HG03064 (cell line): ENCODE data around the gene ZNF33A.
"Not testable (repeated sequence)": the region's sequence is repeated elsewhere in the genome, so short reads cannot be mapped to it uniquely, and the experiment has no call there.

Source experiments
- ATAC-seq: cut with Tn5 transposase; IDR thresholded peaks from one replicate; pipeline ENCODE4 v1.9.1; 2021; ENCODE audit warnings: low read depth; ENCODE audit not compliant: unreplicated experiment

Gene ZNF33A

GRCh38 chr10:38043516-38043915 lies 33.0 kb downstream of the ZNF33A start:
- ATAC-seq: no peak

- ATAC-seq: no peak
These were observed 34.7 kb downstream of the ZNF33A start for GRCh38 chr10:38045129-38045528.

- no peak for ATAC-seq
These were observed 37.2 kb downstream of the ZNF33A start for GRCh38 chr10:38047666-38048065.

- ATAC-seq: no peak
These were observed 39.7 kb downstream of the ZNF33A start for GRCh38 chr10:38050212-38050611.

- ATAC-seq: no peak
These were observed 43.9 kb downstream of the ZNF33A start for GRCh38 chr10:38054361-38054797.

- ATAC-seq: not testable (repeated sequence)
These were observed 44.9 kb downstream of the ZNF33A start for GRCh38 chr10:38055274-38055894.

- not testable (repeated sequence) for ATAC-seq
These were observed 59.2 kb downstream of the ZNF33A start for GRCh38 chr10:38069663-38070062.

GRCh38 chr10:38070501-38070900 lies 60.0 kb downstream of the ZNF33A start:
- no peak for ATAC-seq

GRCh38 chr10:38072552-38072951 lies 62.1 kb downstream of the ZNF33A start:
- no peak for ATAC-seq

GRCh38 chr10:38076687-38077086 lies 66.2 kb downstream of the ZNF33A start:
- no peak for ATAC-seq

- ATAC-seq: not testable (repeated sequence)
These were observed 82.8 kb downstream of the ZNF33A start for GRCh38 chr10:38093318-38093717.

- ATAC-seq: peak; percentile 35
These were observed 83.3 kb downstream of the ZNF33A start for GRCh38 chr10:38093816-38094157.

- peak; percentile 98 for ATAC-seq
These were observed 83.9 kb downstream of the ZNF33A start, which contains the start of gene ZNF37A for GRCh38 chr10:38094158-38094926. TSS of gene ZNF37A (plus strand) at chr10:38094337. CDS start at chr10:38096618, 2,281 bp downstream.

GRCh38 chr10:38094927-38095574 lies 84.6 kb downstream of the ZNF33A start:
- ATAC-seq: no peak

- ATAC-seq: no peak
These were observed 92.4 kb downstream of the ZNF33A start for GRCh38 chr10:38102880-38103279.

- ATAC-seq: no peak
These were observed 93.3 kb downstream of the ZNF33A start for GRCh38 chr10:38103756-38104155.

GRCh38 chr10:38112159-38112558 lies 101.7 kb downstream of the ZNF33A start:
- no peak for ATAC-seq
